ENCODE measurements around the gene NPM3.

NPM3 gene

DNA sequence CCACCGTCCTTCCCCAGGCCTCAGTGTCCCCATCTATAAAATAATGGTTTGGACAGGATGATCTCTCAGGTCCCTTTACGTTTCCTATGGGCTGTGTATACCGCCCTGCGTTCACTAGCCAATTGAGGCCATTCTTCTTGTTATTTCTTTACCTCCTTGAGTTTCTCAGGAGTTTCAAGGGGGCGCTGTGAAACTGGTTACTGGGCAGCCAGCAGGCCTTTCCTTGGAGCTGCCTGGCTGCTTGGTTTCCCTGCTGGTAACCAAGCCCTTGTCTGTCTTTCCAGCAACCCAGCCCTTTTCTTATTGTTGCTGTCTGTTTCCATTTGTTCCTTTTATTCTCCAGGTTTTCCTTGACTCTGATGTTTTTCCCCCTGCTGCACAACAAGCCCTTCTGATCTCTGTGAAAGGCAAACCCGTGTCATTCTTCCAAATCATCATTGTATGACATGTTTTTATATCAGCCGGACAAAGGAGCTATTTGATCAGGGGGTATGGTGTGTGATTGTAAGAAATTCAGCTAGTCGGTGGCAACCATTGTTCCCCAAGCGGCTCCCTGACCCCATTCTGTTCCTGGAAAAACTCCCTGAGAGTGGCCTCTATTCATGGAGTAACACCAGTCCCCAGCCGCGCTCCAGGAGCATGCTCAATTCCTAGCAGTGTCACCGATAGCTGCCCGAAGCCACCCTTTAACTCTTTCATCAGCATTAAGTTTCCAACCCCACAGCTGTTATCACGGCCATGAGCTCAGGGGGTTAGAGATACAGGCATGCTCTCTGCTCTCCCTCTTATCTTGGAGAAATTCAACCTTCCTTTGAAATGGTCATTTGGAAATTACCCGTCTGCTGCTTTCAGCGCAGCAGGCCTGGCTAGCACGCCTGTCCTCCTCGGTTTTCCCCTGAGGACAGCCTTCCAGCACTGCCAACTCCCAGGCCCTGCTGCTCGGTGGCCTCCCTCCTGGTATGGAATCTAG, 33.9 kb downstream of the NPM3 start:
- DNase-seq = no peak

- no peak for DNase-seq
Measured at GRCh38 chr10:101748496-101748895, 34.8 kb downstream of the NPM3 start.

DNA sequence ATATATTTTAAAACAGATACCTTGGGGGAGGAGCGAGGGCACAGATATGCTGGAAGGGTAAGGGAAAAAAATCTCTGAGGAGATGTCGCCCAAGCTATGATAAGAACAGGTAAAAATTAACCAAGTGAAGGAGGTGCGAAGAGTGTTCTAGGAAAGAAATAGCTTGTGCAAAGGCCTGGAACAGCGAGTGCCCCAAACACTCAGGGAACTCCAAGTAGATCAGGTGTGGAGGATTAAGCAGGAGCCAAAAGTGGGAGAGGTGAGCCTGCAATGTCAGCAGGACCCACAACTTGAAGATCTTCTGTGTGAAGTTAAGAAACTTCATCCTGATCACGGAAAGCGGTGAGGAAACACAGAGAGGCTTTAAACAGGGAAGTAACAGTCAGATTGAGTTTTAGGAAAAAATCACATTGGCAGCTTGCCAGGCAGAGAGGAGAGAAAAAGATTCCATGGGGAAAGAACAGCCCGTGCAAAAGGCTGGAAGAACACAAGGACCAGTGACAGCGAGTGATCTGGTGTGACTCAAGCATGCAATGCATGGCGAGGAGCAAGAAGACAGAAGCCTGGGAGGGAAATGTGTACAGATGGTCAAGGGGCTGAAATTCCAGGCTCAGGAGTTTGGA, 38.1 kb downstream of the NPM3 start:
- DNase-seq = no peak

DNA sequence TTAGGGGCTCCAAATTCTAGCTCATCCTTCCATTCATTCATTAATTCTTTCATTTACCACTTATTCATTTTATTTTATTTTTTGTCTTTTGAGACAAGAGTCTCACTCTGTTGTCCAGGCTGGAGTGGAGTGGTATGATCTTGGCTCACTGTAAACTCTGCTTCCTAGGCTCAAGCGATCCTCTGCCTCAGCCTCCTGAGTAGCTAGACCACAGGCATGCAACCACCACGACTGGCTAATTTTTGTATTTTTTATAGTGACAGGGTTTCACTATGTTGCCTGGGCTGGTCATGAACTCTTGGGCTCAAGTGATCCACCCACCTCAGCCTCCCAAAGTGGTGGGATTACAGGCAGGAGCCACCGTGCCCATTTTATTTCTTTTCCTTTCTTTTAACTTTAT, 39.0 kb downstream of the NPM3 start:
- no peak for DNase-seq

DNA sequence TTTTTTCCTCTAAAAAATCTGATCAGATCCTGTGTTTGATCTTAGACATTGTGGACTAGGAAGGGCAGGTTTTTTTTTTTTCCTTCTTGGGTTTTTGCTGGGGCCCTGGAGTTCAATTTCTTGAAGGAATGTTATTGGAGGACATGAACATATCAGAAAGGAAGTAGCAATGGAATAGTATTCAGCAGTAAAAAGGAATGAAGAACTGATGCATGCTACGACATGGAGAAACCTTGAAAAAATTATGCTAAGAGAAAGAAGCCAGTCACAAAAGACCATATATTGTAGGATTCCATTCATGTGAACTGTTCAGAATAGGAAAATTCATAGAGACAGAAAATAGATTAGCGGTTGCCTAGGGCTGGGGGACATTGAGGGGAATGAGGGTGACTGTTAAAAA, 41.3 kb downstream of the NPM3 start:
- no peak for DNase-seq

DNA sequence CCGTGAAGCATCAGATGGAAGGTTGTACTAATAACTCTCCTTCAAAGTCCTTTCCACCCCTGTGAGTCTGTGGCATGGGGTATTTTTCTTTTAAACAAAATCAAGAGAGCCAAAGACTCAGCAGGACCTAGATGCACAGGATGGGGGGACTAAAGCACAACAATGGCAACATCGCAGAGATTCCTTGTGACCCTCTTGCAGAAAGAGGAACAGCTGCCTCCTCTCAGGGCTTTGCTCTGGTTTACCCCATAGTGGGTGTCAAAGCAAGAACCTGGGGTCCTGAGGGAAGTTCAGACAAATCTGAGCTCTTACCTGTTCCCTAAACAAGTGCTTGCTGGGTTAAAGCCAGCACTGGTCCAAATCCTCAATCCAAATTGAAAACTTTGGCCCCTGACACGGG, 46.6 kb downstream of the NPM3 start:
- no peak for DNase-seq

- no peak for DNase-seq
Measured at GRCh38 chr10:101732096-101732495, 51.1 kb downstream of the NPM3 start.

All from NCI-H748 treated with DMSO at 0.1 percent for 48 hours (cell line).